Measurements from ENCODE around the gene MAL.
A peak's percentile ranks its signal among the peaks of the same experiment; 100 is the strongest.

MAL gene

GRCh38 chr2:95025406-95026319 is at the start of gene MAL:
MAL (plus strand) TSS chr2:95025708; CDS start chr2:95025793, 85 bp downstream.
- no peak for DNase-seq

- DNase-seq = no peak
These were observed 47.7 kb upstream of the MAL start for GRCh38 chr2:94977826-94978225.

GRCh38 chr2:94978917-94979316 is 46.6 kb upstream of the MAL start:
- DNase-seq = no peak

GRCh38 chr2:94979406-94980375 is 45.8 kb upstream of the MAL start:
- DNase-seq = no peak

DNA sequence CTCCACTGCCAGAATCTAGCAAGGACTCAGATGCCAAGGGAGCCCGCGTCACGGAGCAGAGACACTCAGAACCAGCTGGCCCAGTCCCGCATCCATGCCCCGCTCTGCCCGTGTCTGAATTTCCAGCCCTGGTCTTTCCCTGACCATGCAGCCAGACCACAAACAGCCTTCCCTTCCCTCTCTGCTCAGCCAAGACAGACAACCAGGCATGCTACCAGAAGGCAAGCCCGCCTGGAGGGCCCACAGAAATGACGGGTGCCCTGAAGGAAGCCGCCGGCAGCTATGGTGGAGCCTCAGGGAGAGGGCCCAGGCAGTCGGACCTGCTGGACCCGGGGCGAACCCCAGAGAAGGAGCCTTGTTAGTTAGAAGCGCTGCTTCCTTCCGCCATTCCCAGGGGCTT is 45.1 kb upstream of the MAL start:
- DNase-seq = no peak

GRCh38 chr2:94982156-94982555 is 43.4 kb upstream of the MAL start:
- no peak for DNase-seq

- no peak for DNase-seq
These were observed 42.8 kb upstream of the MAL start for GRCh38 chr2:94982675-94983074.

DNA sequence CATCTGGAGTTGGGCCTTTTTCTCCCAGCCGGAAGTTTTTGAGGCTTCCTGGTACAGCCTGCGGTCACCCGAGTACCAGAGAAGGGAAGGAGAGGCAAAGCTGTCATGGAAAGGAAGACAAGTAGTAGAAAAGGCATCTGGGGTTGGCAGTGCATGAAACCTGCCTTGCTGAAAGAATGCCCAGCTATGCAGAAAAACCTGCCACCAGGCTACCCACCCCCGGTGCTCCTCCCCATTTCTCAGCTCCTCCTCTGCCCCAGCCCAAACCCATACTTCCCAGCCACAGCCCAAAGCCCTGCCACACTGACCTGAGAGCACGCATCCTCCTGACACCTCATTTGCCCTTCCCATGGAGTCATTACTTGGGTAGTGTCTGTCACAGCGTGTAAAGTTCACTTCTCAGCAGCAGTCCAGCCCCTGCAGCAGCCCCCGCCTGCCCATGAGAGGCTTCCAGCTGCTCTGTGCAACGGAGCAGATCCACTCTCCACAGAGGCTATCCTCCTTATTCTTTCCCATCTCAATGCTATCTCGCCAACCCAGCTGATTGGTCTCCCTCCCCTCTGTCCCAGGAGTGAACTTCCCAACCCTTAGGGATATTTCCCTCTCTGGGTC is 40.4 kb upstream of the MAL start:
- DNase-seq = no peak

DNA sequence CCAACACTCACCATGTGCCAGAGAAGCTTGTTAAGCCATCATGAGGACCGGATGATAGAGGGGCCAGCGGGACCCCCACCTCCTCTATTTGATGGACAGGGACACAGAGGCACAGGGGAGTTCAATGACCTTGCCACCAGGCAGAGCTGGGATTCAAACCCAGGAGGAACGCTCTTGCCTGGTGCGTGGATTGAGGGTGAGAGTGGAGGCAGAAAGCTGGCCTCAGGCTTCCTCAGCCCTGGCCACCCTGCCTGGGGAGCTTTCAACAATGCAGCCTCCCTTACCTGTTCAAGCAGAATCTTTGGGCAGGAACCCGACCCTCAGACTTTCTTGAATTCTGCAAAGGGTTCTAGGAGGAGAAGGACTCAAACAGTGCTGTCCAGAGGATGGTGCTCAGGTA is 39.9 kb upstream of the MAL start:
- DNase-seq = no peak

- DNase-seq = peak; percentile 36
These were observed 39.0 kb upstream of the MAL start for GRCh38 chr2:94986392-94986963.

DNA sequence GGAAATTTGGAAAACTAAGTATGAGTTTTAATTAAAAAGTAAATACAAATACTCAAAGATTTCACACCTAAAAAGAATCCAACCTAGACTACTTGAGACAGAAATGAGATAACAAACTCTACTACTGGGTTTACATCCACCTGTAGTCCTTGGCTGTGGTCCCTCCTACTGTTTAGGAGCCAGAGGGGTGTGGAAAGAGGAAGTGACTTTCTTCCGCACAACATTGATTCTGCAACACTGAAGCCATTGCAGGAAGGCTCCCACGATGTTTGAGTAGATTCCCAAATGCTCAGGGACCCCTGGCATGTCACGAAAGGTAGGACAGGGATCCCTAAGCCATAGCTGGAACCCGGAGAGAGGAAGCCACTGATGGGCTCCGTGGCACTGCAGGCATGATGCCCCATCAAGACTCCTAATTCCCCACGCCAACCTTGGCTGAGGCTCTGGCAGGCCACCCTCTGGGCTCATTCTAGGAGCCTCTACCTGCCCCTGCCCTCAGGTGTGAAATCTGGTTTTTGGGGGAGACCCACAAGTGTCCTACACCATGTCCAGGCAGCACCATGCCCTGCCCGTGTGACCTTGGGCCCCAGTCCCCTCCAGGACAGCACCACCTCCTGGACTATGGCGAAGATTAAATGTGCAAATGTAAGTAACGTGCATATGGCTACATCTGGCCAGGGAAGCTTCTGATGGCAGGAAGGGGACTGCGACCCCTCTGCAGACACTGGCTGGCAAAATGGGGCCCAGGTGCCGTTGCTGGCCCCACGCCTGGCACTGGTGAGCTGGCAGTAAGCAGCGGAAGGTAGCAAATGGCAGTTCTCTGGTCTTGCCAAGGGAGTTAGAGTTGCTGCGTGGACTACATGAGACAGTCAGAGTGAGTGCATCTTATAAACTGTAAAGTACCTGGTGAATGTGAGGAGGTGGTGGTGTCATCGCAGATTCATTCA is 38.2 kb upstream of the MAL start:
- DNase-seq = no peak

DNA sequence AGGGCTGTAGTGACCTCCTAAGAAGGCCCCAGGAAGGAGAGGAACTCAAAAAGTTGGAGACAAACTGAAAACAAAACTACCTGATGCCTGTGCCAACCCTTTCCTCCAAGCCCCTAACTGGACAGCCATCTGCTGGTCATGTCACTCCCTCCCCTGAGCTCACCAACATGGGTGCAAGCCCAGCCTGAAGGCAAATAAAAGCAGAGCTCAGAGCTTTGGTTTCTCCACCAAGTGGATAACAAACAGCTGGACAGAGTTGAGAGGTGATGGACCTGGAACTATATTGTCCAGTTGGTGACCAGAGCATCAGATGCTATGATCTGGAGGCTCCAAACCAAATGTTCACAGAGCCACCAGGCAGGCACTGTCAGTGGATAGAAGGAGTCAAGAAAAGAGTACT is 34.6 kb upstream of the MAL start:
- no peak for DNase-seq

DNA sequence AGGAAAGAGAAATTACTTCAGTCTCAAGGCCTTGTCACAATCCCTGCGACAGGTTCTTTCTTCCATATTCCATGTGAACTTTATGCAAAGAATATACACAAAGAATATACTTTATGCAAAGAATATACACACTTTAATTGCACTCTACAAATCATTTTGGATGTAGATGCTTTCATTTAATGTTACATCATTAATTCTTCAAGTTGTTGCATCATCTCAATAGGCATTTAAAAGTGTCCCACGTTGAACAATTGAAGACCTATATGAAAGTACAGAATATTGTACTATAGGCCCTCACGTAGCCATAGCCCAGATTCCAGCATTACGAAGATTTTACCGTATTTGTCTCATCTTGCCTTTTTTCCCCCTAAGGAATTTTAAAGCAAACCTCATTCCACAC is 33.1 kb upstream of the MAL start:
- no peak for DNase-seq

GRCh38 chr2:94993176-94994062 is 32.1 kb upstream of the MAL start:
- DNase-seq = no peak

- no peak for DNase-seq
These were observed 31.2 kb upstream of the MAL start for GRCh38 chr2:94994063-94994913.

- DNase-seq = no peak
These were observed 30.5 kb upstream of the MAL start for GRCh38 chr2:94994914-94995552.

DNA sequence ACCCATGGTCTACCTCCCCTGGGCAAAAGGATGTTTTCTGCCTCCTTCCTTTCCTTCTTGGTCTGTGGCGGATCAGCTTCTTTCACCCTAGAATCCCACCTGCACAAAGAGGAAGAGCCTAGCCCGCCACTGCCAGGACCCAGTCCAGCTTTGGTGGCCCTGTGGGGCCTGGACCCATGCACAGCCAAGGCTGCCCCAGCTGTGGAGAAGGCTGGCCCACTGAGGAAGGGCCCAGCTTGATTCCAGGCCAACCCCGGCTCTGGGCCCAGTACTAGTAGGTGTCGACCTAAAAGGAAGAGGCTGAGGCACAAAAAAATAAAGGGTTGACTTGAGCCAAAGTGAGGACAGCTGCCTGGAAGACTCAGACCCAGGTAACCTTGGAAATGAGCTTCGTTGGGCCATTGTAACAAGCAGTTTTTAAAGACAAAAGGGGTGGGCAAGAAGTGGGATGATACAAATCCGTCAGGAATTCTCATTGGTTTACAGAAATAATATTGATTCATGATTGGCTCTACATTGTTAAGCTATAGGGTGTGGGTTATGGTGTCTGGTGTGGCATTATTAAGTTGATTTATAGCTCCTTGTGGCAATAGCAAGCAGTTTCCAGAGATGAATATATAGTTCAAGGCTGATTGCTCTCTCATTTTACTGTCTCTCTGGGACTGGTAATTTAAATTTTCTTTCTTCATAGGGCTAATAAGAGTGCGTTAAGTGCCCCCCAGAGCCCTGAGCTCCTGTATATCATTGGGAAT is 29.8 kb upstream of the MAL start:
- no peak for DNase-seq

Measured in amniotic stem cell (primary cell).